ENCODE measurements around the gene KIAA0513.

The KIAA0513 gene

GRCh38 chr16:85136702-85137322, 109.2 kb downstream of the KIAA0513 start:
- Histone ChIP-seq H2AFZ (ENCODE audit: low read depth, low read length, severe bottlenecking) (no peak overlapping the region), H3K27me3 (ENCODE audit: low read length) (no peaks in the 10 kb centered on the region), H3K9ac (ENCODE audit: low read length) (no peak overlapping the region), H3K27ac (ENCODE audit: low read depth, low read length) (no peak overlapping the region), H3K79me2 (ENCODE audit: insufficient read depth, low read length) (no peaks in the 10 kb centered on the region), H3K4me3 (ENCODE audit: insufficient read depth, low read length, poor library complexity, severe bottlenecking) (no peak overlapping the region), H3F3A (ENCODE audit: insufficient read depth) (no peaks in the 10 kb centered on the region), H3K9me3 (ENCODE audit: insufficient read depth, low read length) (no peaks in the 10 kb centered on the region), H4K20me1 (ENCODE audit: low read depth, low read length) (no peaks in the 10 kb centered on the region), H3K9me2 (replicated peaks; ENCODE audit: insufficient read depth, low read length) (no peaks in the 10 kb centered on the region), H3K36me3 (ENCODE audit: low read length) (no peaks in the 10 kb centered on the region), H3K4me2 (ENCODE audit: low read depth, low read length, poor library complexity, severe bottlenecking) (no peak overlapping the region)
- no peak for TF ChIP-seq CTCF (IDR thresholded peaks at IDR 0.05; ENCODE audit: insufficient read depth, low read length, poor library complexity, severe bottlenecking)

- no peaks in the 10 kb centered on the region for H3K36me3 ChIP-seq (ENCODE audit: low read length)
- H2AFZ ChIP-seq (ENCODE audit: low read depth, low read length, severe bottlenecking) = no peak overlapping the region
- no peaks in the 10 kb centered on the region for H3K27me3 ChIP-seq (ENCODE audit: low read length)
- H3K9me2 ChIP-seq (replicated peaks; ENCODE audit: insufficient read depth, low read length) = no peaks in the 10 kb centered on the region
- no peaks in the 10 kb centered on the region for H4K20me1 ChIP-seq (ENCODE audit: low read depth, low read length)
- H3K4me3 ChIP-seq (ENCODE audit: insufficient read depth, low read length, poor library complexity, severe bottlenecking) = no peak overlapping the region
- H3K79me2 ChIP-seq (ENCODE audit: insufficient read depth, low read length) = no peaks in the 10 kb centered on the region
- no peak overlapping the region for H3K27ac ChIP-seq (ENCODE audit: low read depth, low read length)
- H3F3A ChIP-seq (ENCODE audit: insufficient read depth) = no peaks in the 10 kb centered on the region
- TF ChIP-seq CTCF (IDR thresholded peaks at IDR 0.05; ENCODE audit: insufficient read depth, low read length, poor library complexity, severe bottlenecking) = no peak
- no peak for TF ChIP-seq EZH2phosphoT487 (conservative IDR thresholded peaks at IDR 0.05; ENCODE audit: low read length)
- no peak overlapping the region for H3K9ac ChIP-seq (ENCODE audit: low read length)
- H3K9me3 ChIP-seq (ENCODE audit: insufficient read depth, low read length) = no peaks in the 10 kb centered on the region
- no peak overlapping the region for H3K4me2 ChIP-seq (ENCODE audit: low read depth, low read length, poor library complexity, severe bottlenecking)
Observed at GRCh38 chr16:85137323-85138072, 109.9 kb downstream of the KIAA0513 start.

- Histone ChIP-seq H3K4me3 (ENCODE audit: insufficient read depth, low read length, poor library complexity, severe bottlenecking) (no peak overlapping the region), H3F3A (ENCODE audit: insufficient read depth) (no peaks in the 10 kb centered on the region), H3K27me3 (ENCODE audit: low read length) (no peaks in the 10 kb centered on the region), H2AFZ (ENCODE audit: low read depth, low read length, severe bottlenecking) (no peak overlapping the region), H3K79me2 (ENCODE audit: insufficient read depth, low read length) (no peaks in the 10 kb centered on the region), H3K4me2 (ENCODE audit: low read depth, low read length, poor library complexity, severe bottlenecking) (no peak overlapping the region), H3K36me3 (ENCODE audit: low read length) (no peaks in the 10 kb centered on the region), H3K27ac (ENCODE audit: low read depth, low read length) (no peak overlapping the region), H4K20me1 (ENCODE audit: low read depth, low read length) (no peaks in the 10 kb centered on the region), H3K9me2 (replicated peaks; ENCODE audit: insufficient read depth, low read length) (no peaks in the 10 kb centered on the region), H3K9me3 (ENCODE audit: insufficient read depth, low read length) (no peaks in the 10 kb centered on the region), H3K9ac (ENCODE audit: low read length) (no peak overlapping the region)
- TF ChIP-seq EZH2phosphoT487 (conservative IDR thresholded peaks at IDR 0.05; ENCODE audit: low read length) = no peak
- TF ChIP-seq CTCF (IDR thresholded peaks at IDR 0.05; ENCODE audit: insufficient read depth, low read length, poor library complexity, severe bottlenecking) = no peak
Observed at GRCh38 chr16:85138073-85138824, 110.7 kb downstream of the KIAA0513 start.
